Spleen (tissue), 7 donors: Measurements from ENCODE around the gene STK26.

ENCODE experiments used
- CTCF ChIP-seq, 11 experiments: fragments of 200-600 bp in 7 of 11; fragments of 450-650 bp in 4 of 11; sonication (generic) in 4 of 11; IDR thresholded peaks in 8 of 11; conservative IDR thresholded peaks in 3 of 11; 1 replicate in 7 of 11; 2 replicates in 4 of 11; pipeline versions ENCODE4 v1.4.0 to v1.8.0; 2016 to 2021; ENCODE audit warnings: antibody characterized with exemption in 11 of 11, inconsistent platforms in 4 of 11, mild to moderate bottlenecking in 1 of 11
- POLR2A ChIP-seq, 3 donors: fragments of 450-650 bp; IDR thresholded peaks; one replicate each; pipeline ENCODE4 v1.5.1; 2017; ENCODE audit warnings: antibody characterized with exemption in 3 of 3, mild to moderate bottlenecking in 1 of 3
- donor health status: DM: no; HTN: no; CAD: no; lungs with moderate emphysema.
- donor health status: DM: no; HTN: no; CAD: no.
- donor health status: DM: no; HTN: no; CAD: no.

DNA sequence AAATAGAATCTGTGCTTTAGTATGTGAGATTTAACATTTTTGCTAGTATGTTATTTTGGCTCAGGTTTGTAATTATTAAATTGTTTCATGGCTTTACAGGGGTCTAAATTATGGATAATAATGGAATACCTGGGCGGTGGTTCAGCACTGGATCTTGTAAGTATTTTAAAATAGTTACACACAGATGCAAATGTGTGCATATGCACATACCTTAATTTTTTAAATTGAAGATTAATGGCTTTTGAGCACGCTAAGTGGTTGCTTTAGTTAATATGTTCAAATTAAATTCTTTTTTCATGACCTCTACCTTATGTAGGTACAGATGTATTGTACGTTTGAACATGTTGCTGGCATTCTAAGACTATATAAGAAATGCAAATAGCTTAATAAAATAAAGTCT is 40.2 kb downstream of the STK26 start:
- no peak for TF ChIP-seq CTCF (IDR thresholded peaks at IDR 0.05 in 8 of 11, conservative IDR thresholded peaks at IDR 0.05 in 3 of 11)
- TF ChIP-seq POLR2A (IDR thresholded peaks at IDR 0.05): no peak
